GM12874 (cell line): ENCODE data around the gene MLLT10.

Source experiments
- CTCF ChIP-seq: IDR thresholded peaks from 2 replicates; pipeline ENCODE4 v1.5.1; 2011; ENCODE audit warnings: low read depth, mild to moderate bottlenecking, control low read depth, low read length, moderate library complexity; ENCODE audit not compliant: insufficient read depth

MLLT10 gene

GRCh38 chr10:21626457-21627161, 92.6 kb downstream of the MLLT10 start:
- TF ChIP-seq CTCF: no peak

- TF ChIP-seq CTCF: no peak
Measured at GRCh38 chr10:21627331-21627730, 93.3 kb downstream of the MLLT10 start.

GRCh38 chr10:21628023-21628422, 94.0 kb downstream of the MLLT10 start:
- no peak for TF ChIP-seq CTCF

GRCh38 chr10:21634599-21635365, 100.8 kb downstream of the MLLT10 start:
- TF ChIP-seq CTCF: no peak

GRCh38 chr10:21637795-21638194, 103.8 kb downstream of the MLLT10 start:
- TF ChIP-seq CTCF: no peak

GRCh38 chr10:21638681-21639080, 104.6 kb downstream of the MLLT10 start:
- TF ChIP-seq CTCF: no peak

- TF ChIP-seq CTCF: no peak
Measured at GRCh38 chr10:21648040-21648439, 114.0 kb downstream of the MLLT10 start.
